Measurements from ENCODE around the gene IVD. TPM values are rescaled to one million over a fixed set of nuclear protein-coding genes. Genes with fewer than 3 reads are reported as not detected.

Gene IVD
- total and polyA plus RNA-seq, 2 of the 8 experiments (the other 6 are each of a cell fraction or from before 2014, with no cell fraction given): 55.2 to 78.8 TPM

DNA sequence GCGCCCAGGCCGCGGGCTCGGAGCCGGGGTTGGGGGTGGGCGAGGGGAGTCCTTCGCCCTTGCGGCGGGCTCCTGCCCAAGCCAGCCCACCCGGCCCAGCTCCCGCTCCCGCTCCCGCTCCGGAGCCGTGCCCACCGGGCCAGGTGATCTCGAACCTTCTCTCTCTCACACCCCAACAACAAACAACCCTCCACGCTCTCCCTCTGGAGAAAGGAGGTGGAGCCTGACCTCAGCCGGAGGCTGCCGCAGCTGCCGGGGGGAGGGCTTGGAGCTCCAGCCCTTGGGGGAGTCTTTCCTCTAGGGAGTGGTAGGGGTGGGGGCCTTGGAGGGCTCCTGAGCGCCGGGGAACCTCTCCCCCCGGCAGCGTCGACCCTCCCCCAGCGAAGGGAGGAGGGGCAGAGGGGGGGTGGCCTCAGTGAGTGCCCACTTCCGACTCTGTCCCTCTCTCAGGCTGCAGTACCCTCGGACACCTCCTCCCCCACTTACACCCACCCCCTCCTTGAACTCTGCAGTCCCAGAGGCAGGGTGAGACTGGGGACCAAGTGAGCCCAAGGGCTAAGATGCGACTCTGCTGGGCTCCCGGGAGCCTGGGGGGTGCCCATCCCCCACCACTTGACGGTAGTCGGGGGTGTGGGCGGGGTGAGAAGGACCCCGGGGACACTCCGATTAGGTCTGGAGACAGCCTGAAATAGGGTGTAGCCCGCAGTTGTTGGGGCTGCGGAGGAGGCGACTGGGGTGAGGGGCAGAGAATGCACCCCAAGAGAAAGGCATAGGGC lies 30.7 kb downstream of the IVD start:
- no peak for FAIRE-seq
- H3K9ac ChIP-seq (replicated peaks in 1 of 4; ENCODE audit: extremely low read depth in 1 of 4, low read depth in 3 of 4, low read length in 3 of 4): peak overlapping the region in 1 of 4 experiments; percentile 16; a peak in 1 of 7 replicates
- H2BK120ac ChIP-seq (replicated peaks; ENCODE audit: low read depth, low read length): no peak overlapping the region
- H2BK15ac ChIP-seq (ENCODE audit: low read length): no peak overlapping the region
- CTCF ChIA-PET (ENCODE audit: partially characterized antibody): interaction anchor here (1.5 to 2.2 kb wide), 4 partner anchors 11 to 99 kb away, joined by 3 to 7 read pairs (median 6); no protein-coding TSS in a partner anchor
- peak overlapping the region; percentile 88 for H4K91ac ChIP-seq (replicated peaks; ENCODE audit: insufficient read length, low read length)
- 0 out of 2 replicates have a peak overlapping the region, but pooled peaks have one; percentile 68 for H2BK12ac ChIP-seq (ENCODE audit: low read depth, low read length)
- POLR2A ChIA-PET (ENCODE audit: partially characterized antibody): interaction anchor here (0.8 to 3.6 kb wide), 8 partner anchors 8 to 67 kb away, joined by 3 to 23 read pairs (median 3); partner anchors contain the start of gene CHST14
- no peak overlapping the region for H3K27ac ChIP-seq (ENCODE audit: low read depth, low read length)
- peak in 1 of 2 experiments; percentile 77 for DNase-seq (ENCODE audit: low read depth in 1 of 2, low spot score in 2 of 2)
- peak overlapping the region; percentile 99 for H3K18ac ChIP-seq (ENCODE audit: extremely low read depth, low read length)
- H3K4me3 ChIP-seq (ENCODE audit: extremely low read depth in 1 of 4, insufficient read depth in 2 of 4, low read depth in 3 of 4, low read length in 4 of 4): peak overlapping the region; percentile 59 to 97 (median 74)
- H3K23me2 ChIP-seq (ENCODE audit: low read depth, low read length): peaks cover 26% of the 10 kb centered on the region
- no peak overlapping the region; the same call in 1 of the 2 replicates for H2AFZ ChIP-seq (ENCODE audit: low read length)
- H3K23ac ChIP-seq (ENCODE audit: insufficient read length): no peak overlapping the region
- H2BK20ac ChIP-seq (ENCODE audit: low read length): no peak overlapping the region; the same call in 1 of the 2 replicates
- H3K36me3 ChIP-seq (ENCODE audit: control insufficient read depth in 2 of 4, insufficient read depth in 4 of 4, low read length in 3 of 4): no peaks in the 10 kb centered on the region
- H4K5ac ChIP-seq (ENCODE audit: insufficient read length, low read depth, low read length): peak overlapping the region; percentile 13
- H3K27me3 ChIP-seq (replicated peaks in 1 of 4; ENCODE audit: control insufficient read depth in 3 of 4, extremely low read depth in 1 of 4, insufficient read depth in 3 of 4, low read length in 3 of 4): peaks cover 0 to 31% (median 18%) of the 10 kb centered on the region in 4 experiments; a peak in 5 of 7 replicates
- H3K4me1 ChIP-seq (replicated peaks in 1 of 4; ENCODE audit: control insufficient read depth in 3 of 4, insufficient read depth in 4 of 4, low read length in 3 of 4): peaks cover 5 to 36% (median 28%) of the 10 kb centered on the region in 4 experiments
- H3K79me2 ChIP-seq (ENCODE audit: control insufficient read depth in 1 of 2, insufficient read depth in 2 of 2, low read length in 2 of 2): peaks cover 0 to 16% of the 10 kb centered on the region in 2 experiments; a peak in 1 of 4 replicates
- peak overlapping the region; percentile 98 to 100 for H3K4me2 ChIP-seq (ENCODE audit: insufficient read depth in 1 of 2, low read depth in 2 of 2, low read length in 2 of 2)
- no peak overlapping the region for H2AK5ac ChIP-seq (ENCODE audit: low read depth, low read length)
- no peak overlapping the region; the same call in 1 of the 2 replicates for H4K8ac ChIP-seq (ENCODE audit: extremely low read depth, insufficient read depth, low read length)
- peak overlapping the region; percentile 89 for H3K4ac ChIP-seq (replicated peaks; ENCODE audit: insufficient read length, low read depth, low read length)
- H2BK5ac ChIP-seq (ENCODE audit: low read depth, low read length): peak overlapping the region; percentile 69; the same call in 1 of the 2 replicates
- peaks cover 0 to 2% of the 10 kb centered on the region in 2 experiments for H4K20me1 ChIP-seq (replicated peaks in 1 of 2; ENCODE audit: control insufficient read depth in 1 of 2, insufficient read depth in 2 of 2, low read length in 2 of 2)
- peak overlapping the region; percentile 72 for H3K56ac ChIP-seq (replicated peaks; ENCODE audit: insufficient read length, low read depth, low read length)
- 6% methylated on average over 15 of the region's 39 CpGs; no CpG with 5 or more reads in 1 of the 2 experiments for WGBS, 2 experiments (ENCODE audit: extremely low coverage in 1 of 2, insufficient coverage in 1 of 2, insufficient read length in 1 of 2, insufficient replicate concordance in 2 of 2, low coverage in 1 of 2, low lambda C conversion rate in 2 of 2, missing lambda C conversion rate in 1 of 2)
- H3K79me1 ChIP-seq (ENCODE audit: low read depth, low read length): no peaks in the 10 kb centered on the region
- no peak overlapping the region for H3K14ac ChIP-seq (ENCODE audit: insufficient read length)
- no peaks in the 10 kb centered on the region for H3K9me3 ChIP-seq (ENCODE audit: insufficient read depth in 2 of 2, low read depth in 1 of 2, low read length in 1 of 2)
- TF ChIP-seq GABPA (IDR thresholded peaks at IDR 0.05; ENCODE audit: borderline replicate concordance, insufficient read depth, low read length) (0 out of 2 replicates have a peak, but pooled peaks have one; percentile 29), HDAC2 (IDR thresholded peaks at IDR 0.05; ENCODE audit: borderline replicate concordance in 1 of 2, low read depth in 2 of 2, low read length in 2 of 2) (0 out of 4 replicates have a peak, but pooled peaks of 1 of the 2 experiments have one; percentile 60), MAFK (IDR thresholded peaks at IDR 0.05; ENCODE audit: low read depth, low read length) (no peak), MAX (IDR thresholded peaks at IDR 0.05) (no peak; the same call in none of the 2 replicates), CTBP2 (IDR thresholded peaks at IDR 0.05; ENCODE audit: borderline replicate concordance, insufficient read depth, insufficient read length, low read length) (peak; percentile 91), NANOG (IDR thresholded peaks at IDR 0.05; ENCODE audit: insufficient read depth, low read depth, low read length, poor library complexity, severe bottlenecking) (no peak), SIN3A (conservative IDR thresholded peaks at IDR 0.05 in 1 of 2, IDR thresholded peaks at IDR 0.05 in 1 of 2; ENCODE audit: low read depth in 1 of 2, low read length in 2 of 2) (no peak)
